GM19372 (cell line): ENCODE results near the gene STAT2.
A peak's percentile ranks its signal among the peaks of the same experiment; 100 is the strongest.
"Not testable (repeated sequence)": the region's sequence is repeated elsewhere in the genome, so short reads cannot be mapped to it uniquely, and the experiment has no call there.

ENCODE experiments used
- ATAC-seq: cut with Tn5 transposase; IDR thresholded peaks from one replicate; pipeline ENCODE4 v1.9.1; 2021; ENCODE audit warnings: mild to moderate bottlenecking, low read depth, moderate library complexity; ENCODE audit not compliant: unreplicated experiment

STAT2 gene

GRCh38 chr12:56332512-56333196 lies 27.3 kb downstream of the STAT2 start:
- no peak for ATAC-seq

GRCh38 chr12:56330936-56331490 lies 28.9 kb downstream of the STAT2 start:
- no peak for ATAC-seq

- ATAC-seq = no peak
Measured at GRCh38 chr12:56326533-56326932, 33.4 kb downstream of the STAT2 start.

GRCh38 chr12:56326126-56326525 lies 33.8 kb downstream of the STAT2 start:
- no peak for ATAC-seq

GRCh38 chr12:56324206-56324605 lies 35.7 kb downstream of the STAT2 start:
- ATAC-seq = no peak

- not testable (repeated sequence) for ATAC-seq
Measured at GRCh38 chr12:56321610-56322009, 38.3 kb downstream of the STAT2 start.

- no peak for ATAC-seq
Measured at GRCh38 chr12:56321027-56321426, 38.9 kb downstream of the STAT2 start.

GRCh38 chr12:56317675-56318074 lies 42.2 kb downstream of the STAT2 start:
- ATAC-seq = no peak

GRCh38 chr12:56315622-56316473 lies 44.1 kb downstream of the STAT2 start, which contains the start of gene CNPY2:
TSS of gene CNPY2 (minus strand) at chr12:56315988. CDS start at chr12:56315217, 771 bp downstream.
- peak; percentile 92 for ATAC-seq

- no peak for ATAC-seq
Measured at GRCh38 chr12:56315249-56315621, 44.7 kb downstream of the STAT2 start.

- ATAC-seq = no peak
Measured at GRCh38 chr12:56311003-56311402, 48.9 kb downstream of the STAT2 start.

- no peak for ATAC-seq
Measured at GRCh38 chr12:56308714-56309113, 51.2 kb downstream of the STAT2 start.

- no peak for ATAC-seq
Measured at GRCh38 chr12:56307221-56307965, 52.5 kb downstream of the STAT2 start.

GRCh38 chr12:56304872-56305590 lies 54.9 kb downstream of the STAT2 start:
- no peak for ATAC-seq

- ATAC-seq = no peak
Measured at GRCh38 chr12:56304276-56304675, 55.6 kb downstream of the STAT2 start.

- ATAC-seq = no peak
Measured at GRCh38 chr12:56300644-56301464, 59.1 kb downstream of the STAT2 start.

GRCh38 chr12:56299853-56300643 lies 59.9 kb downstream of the STAT2 start, which contains the start of gene CS:
TSS of gene CS (minus strand) at chr12:56300330. CDS start at chr12:56300201, 129 bp downstream.
- peak; percentile 88 for ATAC-seq

GRCh38 chr12:56299308-56299852 lies 60.5 kb downstream of the STAT2 start:
- ATAC-seq = no peak
